ENCODE measurements around the gene PGAM5. TPM values are rescaled to one million over a fixed set of nuclear protein-coding genes. Genes with fewer than 3 reads are reported as not detected.

The PGAM5 gene
- total and polyA plus RNA-seq, 9 of the 15 experiments (the other 6 are each of a cell fraction or from before 2014, with no cell fraction given) = 7.4 to 121 (median 69.5) TPM

DNA sequence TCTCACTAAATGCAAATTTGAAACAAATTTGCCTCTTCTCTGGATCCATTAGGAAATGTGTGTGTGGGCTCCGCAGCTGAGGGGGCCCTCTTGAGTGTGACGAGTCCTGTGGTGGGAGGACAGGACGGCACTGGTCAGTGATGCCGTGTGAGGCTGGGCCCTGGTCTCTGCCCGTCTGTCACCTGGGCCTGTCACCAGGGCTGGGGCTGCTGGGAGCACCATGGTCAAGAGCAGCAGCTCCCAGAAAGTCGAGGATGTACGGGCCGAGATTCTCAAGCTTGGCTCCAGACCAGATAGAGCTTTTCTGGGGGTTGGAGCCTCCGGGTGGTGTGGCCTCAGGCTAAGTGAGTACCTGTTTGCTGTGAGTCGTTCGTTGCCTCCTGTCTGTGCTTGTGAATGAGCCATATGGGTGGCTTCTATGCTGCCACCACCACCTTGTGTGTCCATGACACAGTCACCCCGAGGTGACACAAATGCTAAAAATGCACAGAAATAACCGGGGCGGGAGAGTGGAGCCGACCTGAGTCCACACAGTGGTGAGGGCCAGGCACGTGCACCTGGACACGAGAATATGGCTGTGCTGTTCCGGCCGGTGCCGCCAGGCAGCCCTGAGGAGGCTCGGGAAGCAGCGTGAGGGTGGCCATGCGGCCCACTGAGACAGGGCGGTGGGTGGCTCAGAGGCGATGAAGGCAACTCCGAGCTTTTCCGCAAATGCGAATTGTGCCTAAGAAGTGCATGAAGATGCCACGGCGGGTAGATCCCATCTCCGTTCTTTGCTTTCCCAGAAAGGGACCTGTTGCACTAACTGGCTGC lies 8.7 kb downstream of the PGAM5 start:
- H3K4me2 ChIP-seq (ENCODE audit: insufficient read depth, low read length) = no peak overlapping the region
- no peak overlapping the region for H2AFZ ChIP-seq (ENCODE audit: low read depth, low read length)
- H4K20me1 ChIP-seq (replicated peaks; ENCODE audit: control insufficient read depth, insufficient read depth, low read length) = no peaks in the 10 kb centered on the region; the same call in 1 of the 2 replicates
- TF ChIP-seq IRF2 (CRISPR knock-in tag; IDR thresholded peaks at IDR 0.05) = no peak
- TF ChIP-seq POLR2G (IDR thresholded peaks at IDR 0.05; ENCODE audit: low read depth, low read length) = peak; percentile 57
- no peak for TF ChIP-seq ARHGAP35 (IDR thresholded peaks at IDR 0.05; ENCODE audit: partially characterized antibody)
- peak; percentile 32 for TF ChIP-seq RBM22 (IDR thresholded peaks at IDR 0.05; ENCODE audit: low read depth, low read length, poor library complexity, severe bottlenecking)
- intact Hi-C loops (cut with micrococcal nuclease) = no loop called here
- ChIA-PET CTCF (ENCODE audit: low intra/inter-chr PET ratio) (no interaction called here), POLR2A (no interaction called here)
- H3K4me3 ChIP-seq = no peak overlapping the region
- no peaks in the 10 kb centered on the region for H3K27me3 ChIP-seq (ENCODE audit: control insufficient read depth in 2 of 2, insufficient read depth in 2 of 2, low read length in 2 of 2)
- peaks cover 5% of the 10 kb centered on the region for H3K9me1 ChIP-seq (ENCODE audit: control insufficient read depth, insufficient read depth, low read length)
- H3K27ac ChIP-seq (ENCODE audit: extremely low read depth, low read depth, low read length) = no peak overlapping the region
- in situ Hi-C loops (cut with MboI) = no loop called here
- no peaks in the 10 kb centered on the region for H3K9me3 ChIP-seq (replicated peaks; ENCODE audit: control insufficient read depth, insufficient read depth, low read depth, low read length)
- WGBS (ENCODE audit: insufficient coverage, low coverage, missing lambda C conversion rate) = 96% methylated on average over 26 of the region's 31 CpGs
- no TSS peak for BruUV-seq (replicated peaks)
- H3K9ac ChIP-seq (ENCODE audit: insufficient read depth in 1 of 2, low read depth in 2 of 2, low read length in 2 of 2) = no peak overlapping the region
- peaks cover 86% of the 10 kb centered on the region; the same call in 2 of the 3 replicates for H3K36me3 ChIP-seq (ENCODE audit: control insufficient read depth, insufficient read depth, low read length)
- peaks cover 8% of the 10 kb centered on the region for H3K79me2 ChIP-seq (ENCODE audit: control insufficient read depth, insufficient read depth, low read length)
- no peak for FAIRE-seq
- ATAC-seq = no peak
- H3K4me1 ChIP-seq (replicated peaks in 1 of 2; ENCODE audit: control insufficient read depth in 2 of 2, insufficient read depth in 2 of 2, low read length in 2 of 2) = peaks cover 0 to 13% of the 10 kb centered on the region in 2 experiments; a peak in 3 of 5 replicates
- DNase-seq (ENCODE audit: extremely low read depth in 1 of 4, low spot score in 3 of 4) = no peak

DNA sequence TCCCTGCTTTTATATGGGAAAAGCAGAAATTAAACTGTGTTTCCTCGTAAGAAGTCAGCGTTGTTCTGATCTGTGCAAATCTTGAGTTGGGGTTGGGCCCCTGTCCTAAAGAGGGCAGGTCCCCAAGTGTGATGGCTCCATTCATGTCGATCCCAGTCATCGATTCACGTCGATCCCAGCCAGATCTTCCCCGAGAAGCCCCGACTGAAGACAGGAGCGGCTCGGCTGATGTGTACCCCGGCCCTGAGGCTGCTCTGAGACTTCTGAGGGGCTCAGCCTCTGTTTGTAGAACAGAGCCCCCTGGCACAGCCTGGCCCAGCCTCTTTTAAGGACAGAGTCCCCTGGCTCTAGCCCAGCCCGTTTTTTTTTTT lies 9.3 kb downstream of the PGAM5 start:
- Histone ChIP-seq H3K27me3 (ENCODE audit: control insufficient read depth in 2 of 2, insufficient read depth in 2 of 2, low read length in 2 of 2) (no peaks in the 10 kb centered on the region), H3K36me3 (ENCODE audit: control insufficient read depth, insufficient read depth, low read length) (peaks cover 86% of the 10 kb centered on the region; the same call in 2 of the 3 replicates), H3K9ac (ENCODE audit: insufficient read depth in 1 of 2, low read depth in 2 of 2, low read length in 2 of 2) (no peak overlapping the region), H3K4me3 (no peak overlapping the region), H3K9me3 (replicated peaks; ENCODE audit: control insufficient read depth, insufficient read depth, low read depth, low read length) (no peaks in the 10 kb centered on the region), H3K9me1 (ENCODE audit: control insufficient read depth, insufficient read depth, low read length) (peaks cover 5% of the 10 kb centered on the region), H3K4me1 (replicated peaks in 1 of 2; ENCODE audit: control insufficient read depth in 2 of 2, insufficient read depth in 2 of 2, low read length in 2 of 2) (peaks cover 0 to 18% of the 10 kb centered on the region in 2 experiments; a peak in 3 of 5 replicates), H4K20me1 (replicated peaks; ENCODE audit: control insufficient read depth, insufficient read depth, low read length) (no peaks in the 10 kb centered on the region; the same call in 1 of the 2 replicates), H3K4me2 (ENCODE audit: insufficient read depth, low read length) (no peak overlapping the region), H2AFZ (ENCODE audit: low read depth, low read length) (no peak overlapping the region), H3K27ac (ENCODE audit: extremely low read depth, low read depth, low read length) (no peak overlapping the region), H3K79me2 (ENCODE audit: control insufficient read depth, insufficient read depth, low read length) (peaks cover 2% of the 10 kb centered on the region)
- no TSS peak for BruUV-seq (replicated peaks)
- CTCF ChIA-PET (ENCODE audit: low intra/inter-chr PET ratio) = no interaction called here
- TF ChIP-seq LCOR (CRISPR knock-in tag; IDR thresholded peaks at IDR 0.05) (no peak), KDM5B (IDR thresholded peaks at IDR 0.05; ENCODE audit: insufficient replicate concordance, low read depth, low read length) (no peak)
- TF ChIP-seq, protein P1, sequence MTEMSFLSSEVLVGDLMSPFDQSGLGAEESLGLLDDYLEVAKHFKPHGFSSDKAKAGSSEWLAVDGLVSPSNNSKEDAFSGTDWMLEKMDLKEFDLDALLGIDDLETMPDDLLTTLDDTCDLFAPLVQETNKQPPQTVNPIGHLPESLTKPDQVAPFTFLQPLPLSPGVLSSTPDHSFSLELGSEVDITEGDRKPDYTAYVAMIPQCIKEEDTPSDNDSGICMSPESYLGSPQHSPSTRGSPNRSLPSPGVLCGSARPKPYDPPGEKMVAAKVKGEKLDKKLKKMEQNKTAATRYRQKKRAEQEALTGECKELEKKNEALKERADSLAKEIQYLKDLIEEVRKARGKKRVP (CRISPR knock-in tag; IDR thresholded peaks at IDR 0.05) = no peak
- POLR2A ChIA-PET = interaction anchor here (0.8 kb wide), 1 partner anchor 10 kb away, joined by 4 read pairs; no protein-coding TSS in a partner anchor
- in situ Hi-C loops (cut with MboI) = no loop called here
- DNase-seq (ENCODE audit: extremely low read depth in 1 of 4, low spot score in 3 of 4) = no peak
- intact Hi-C loops (cut with micrococcal nuclease) = no loop called here
- FAIRE-seq = no peak
- 95% methylated on average over 12 of the region's 12 CpGs for WGBS (ENCODE audit: insufficient coverage, low coverage, missing lambda C conversion rate)
- no peak for ATAC-seq
